ENCODE data around the gene NCBP1.

NCBP1 gene

GRCh38 chr9:97625620-97626019 is 8.0 kb upstream of the NCBP1 start:
- no peak for DNase-seq

- DNase-seq: no peak
Measured at GRCh38 chr9:97627624-97628023, 6.0 kb upstream of the NCBP1 start.

GRCh38 chr9:97628668-97629067 is 5.0 kb upstream of the NCBP1 start:
- no peak for DNase-seq

- DNase-seq: no peak
Measured at GRCh38 chr9:97629156-97629555, 4.5 kb upstream of the NCBP1 start.

GRCh38 chr9:97630591-97630990 is 3.0 kb upstream of the NCBP1 start:
- no peak for DNase-seq

- DNase-seq: peak; percentile 45
Measured at GRCh38 chr9:97632248-97632984, 1.2 kb upstream of the NCBP1 start.

- DNase-seq: no peak
Measured at GRCh38 chr9:97633859-97634490, 354 bp downstream of the NCBP1 start.

- DNase-seq: no peak
Measured at GRCh38 chr9:97635026-97635425, 1.4 kb downstream of the NCBP1 start.

GRCh38 chr9:97636903-97637302 is 3.3 kb downstream of the NCBP1 start:
- no peak for DNase-seq

GRCh38 chr9:97638666-97639065 is 5.0 kb downstream of the NCBP1 start:
- no peak for DNase-seq

- DNase-seq: no peak
Measured at GRCh38 chr9:97640325-97640724, 6.7 kb downstream of the NCBP1 start.

GRCh38 chr9:97645720-97646119 is 12.1 kb downstream of the NCBP1 start:
- no peak for DNase-seq

GRCh38 chr9:97647996-97648395 is 14.4 kb downstream of the NCBP1 start:
- DNase-seq: no peak

- DNase-seq: no peak
Measured at GRCh38 chr9:97651646-97652045, 18.0 kb downstream of the NCBP1 start.

- DNase-seq: no peak
Measured at GRCh38 chr9:97658707-97659106, 25.1 kb downstream of the NCBP1 start.

GRCh38 chr9:97659771-97660170 is 26.1 kb downstream of the NCBP1 start:
- no peak for DNase-seq

- DNase-seq: no peak
Measured at GRCh38 chr9:97660340-97660739, 26.7 kb downstream of the NCBP1 start.

- DNase-seq: no peak
Measured at GRCh38 chr9:97660847-97661246, 27.2 kb downstream of the NCBP1 start.

GRCh38 chr9:97665742-97666141 is 32.1 kb downstream of the NCBP1 start:
- DNase-seq: no peak

- no peak for DNase-seq
Measured at GRCh38 chr9:97666907-97667686, 33.5 kb downstream of the NCBP1 start.

GRCh38 chr9:97668485-97668884 is 34.9 kb downstream of the NCBP1 start:
- no peak for DNase-seq

- no peak for DNase-seq
Measured at GRCh38 chr9:97670586-97670985, 37.0 kb downstream of the NCBP1 start.

GRCh38 chr9:97672403-97672802 is 38.8 kb downstream of the NCBP1 start:
- DNase-seq: no peak

- DNase-seq: no peak
Measured at GRCh38 chr9:97673922-97674321, 40.3 kb downstream of the NCBP1 start.
